Immature natural killer cell (primary cell): Measurements from ENCODE around the gene CAMK2N1. TPM values are rescaled to one million over a fixed set of nuclear protein-coding genes. Genes with fewer than 3 reads are reported as not detected.

Experiments used
- DNase-seq, 3 donors: peaks; one replicate each; pipeline ENCODE4 v3.0.0; 2022; ENCODE audit warnings: mixed read lengths in 1 of 3
- H3K27ac Mint-ChIP-seq, 6 donors: one replicate each; pipeline ENCODE4 v1.8.0; 2020; ENCODE audit warnings: mixed read lengths in 6 of 6, mild to moderate bottlenecking in 5 of 6, inconsistent platforms in 4 of 6, moderate library complexity in 3 of 6
- H3K27me3 Mint-ChIP-seq, 3 donors: one replicate each; pipeline ENCODE4 v1.8.0; 2020 to 2021; ENCODE audit warnings: low read depth in 3 of 3, mild to moderate bottlenecking in 3 of 3, mixed read lengths in 3 of 3, moderate library complexity in 3 of 3, inconsistent platforms in 1 of 3
- H3K36me3 Mint-ChIP-seq, 3 donors: one replicate each; pipeline ENCODE4 v1.8.0; 2020; ENCODE audit warnings: mixed read lengths in 3 of 3, inconsistent platforms in 2 of 3, mild to moderate bottlenecking in 2 of 3
- H3K4me1 Mint-ChIP-seq, 2 donors: one replicate each; pipeline ENCODE4 v1.8.0; 2020; ENCODE audit warnings: inconsistent platforms in 2 of 2, mild to moderate bottlenecking in 2 of 2, mixed read lengths in 2 of 2, moderate library complexity in 1 of 2
- H3K4me3 Mint-ChIP-seq, 5 donors: one replicate each; pipeline ENCODE4 v1.8.0; 2020; ENCODE audit warnings: mild to moderate bottlenecking in 5 of 5, mixed read lengths in 5 of 5, inconsistent platforms in 3 of 5, moderate library complexity in 3 of 5
- H3K9me3 Mint-ChIP-seq, 6 donors: one replicate each; pipeline ENCODE4 v1.8.0; 2020; ENCODE audit warnings: mild to moderate bottlenecking in 6 of 6, mixed read lengths in 6 of 6, inconsistent platforms in 4 of 6, moderate library complexity in 3 of 6
- polyA plus RNA-seq, 3 donors: library from polyadenylated mRNA; unstranded; fragments of 300-500 nt; fragmentation: Illumina TruSeq; gene quantifications; one replicate each; pipeline ENCODE4 v1.2.3, GENCODE V29; 2021

Gene CAMK2N1
- polyA plus RNA-seq, 3 donors from 2014 or later = 0.10 to 0.43 TPM; not detected in 1

- DNase-seq = no peak
- H3K27me3 Mint-ChIP-seq = peaks cover 8 to 12% (median 8%) of the 10 kb centered on the region in 3 donors
- H3K27ac Mint-ChIP-seq = no peak overlapping the region
- H3K9me3 Mint-ChIP-seq = no peaks in the 10 kb centered on the region
- no peaks in the 10 kb centered on the region for H3K36me3 Mint-ChIP-seq
- peaks cover 0 to 8% of the 10 kb centered on the region in 2 donors for H3K4me1 Mint-ChIP-seq
- no peak overlapping the region for H3K4me3 Mint-ChIP-seq
Observed at GRCh38 chr1:20480243-20480944, 5.6 kb downstream of the CAMK2N1 start.

DNA sequence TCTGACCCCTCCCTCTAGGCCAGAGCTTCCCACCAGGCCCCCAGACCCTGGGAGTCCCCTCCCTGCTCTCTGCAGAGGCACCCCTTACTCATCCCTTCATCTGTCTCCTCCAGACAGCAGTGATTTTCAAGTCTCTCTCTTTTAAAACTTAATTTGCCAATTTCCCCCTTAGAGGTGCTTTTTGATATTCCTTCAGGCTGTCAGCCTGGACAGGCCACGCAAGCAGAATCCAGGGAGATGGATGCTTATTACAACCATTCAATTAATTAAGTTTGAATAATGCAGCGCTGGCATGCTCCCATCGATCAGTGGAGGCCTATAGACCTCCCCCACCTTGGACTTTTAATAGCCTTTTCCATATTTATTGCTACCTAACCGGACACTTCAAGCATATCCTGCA is 6.2 kb downstream of the CAMK2N1 start:
- no peak for DNase-seq
- Mint-ChIP-seq H3K36me3 (no peaks in the 10 kb centered on the region), H3K4me3 (no peak overlapping the region), H3K9me3 (no peaks in the 10 kb centered on the region), H3K27ac (no peak overlapping the region), H3K4me1 (peaks cover 0 to 8% of the 10 kb centered on the region in 2 donors), H3K27me3 (peaks cover 8 to 13% (median 12%) of the 10 kb centered on the region in 3 donors)

DNA sequence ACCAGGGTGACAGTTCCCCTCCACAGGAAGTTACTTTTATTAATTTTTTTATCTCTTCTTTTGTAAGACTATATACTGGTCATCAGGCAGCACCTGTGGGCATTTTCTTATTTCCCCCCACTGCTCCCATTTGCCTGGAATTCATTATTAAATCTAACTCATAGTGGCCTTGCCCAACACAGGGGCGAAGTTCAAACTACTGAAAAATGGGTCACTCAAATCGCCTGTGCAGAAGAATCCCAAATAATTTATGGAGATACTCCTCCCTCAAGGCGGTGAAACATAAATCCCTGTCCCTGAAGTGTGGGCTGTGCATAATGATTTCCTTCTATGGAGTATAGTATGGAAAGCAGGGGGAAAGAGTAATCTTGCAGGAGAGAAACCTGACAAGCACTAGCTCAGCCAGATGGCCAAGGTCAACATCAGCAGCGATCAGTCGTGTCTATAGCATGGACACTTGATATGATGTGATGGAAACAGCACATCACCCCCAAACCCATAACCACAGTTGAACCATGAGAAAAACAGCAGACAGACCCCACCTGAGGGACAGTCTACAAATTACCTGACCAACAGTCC is 7.9 kb downstream of the CAMK2N1 start:
- H3K4me1 Mint-ChIP-seq = no peaks in the 10 kb centered on the region
- DNase-seq = no peak
- H3K36me3 Mint-ChIP-seq = no peaks in the 10 kb centered on the region
- H3K27me3 Mint-ChIP-seq = peaks cover 8 to 9% (median 8%) of the 10 kb centered on the region in 3 donors
- H3K9me3 Mint-ChIP-seq = no peaks in the 10 kb centered on the region
- no peak overlapping the region for H3K4me3 Mint-ChIP-seq
- H3K27ac Mint-ChIP-seq = no peak overlapping the region

DNA sequence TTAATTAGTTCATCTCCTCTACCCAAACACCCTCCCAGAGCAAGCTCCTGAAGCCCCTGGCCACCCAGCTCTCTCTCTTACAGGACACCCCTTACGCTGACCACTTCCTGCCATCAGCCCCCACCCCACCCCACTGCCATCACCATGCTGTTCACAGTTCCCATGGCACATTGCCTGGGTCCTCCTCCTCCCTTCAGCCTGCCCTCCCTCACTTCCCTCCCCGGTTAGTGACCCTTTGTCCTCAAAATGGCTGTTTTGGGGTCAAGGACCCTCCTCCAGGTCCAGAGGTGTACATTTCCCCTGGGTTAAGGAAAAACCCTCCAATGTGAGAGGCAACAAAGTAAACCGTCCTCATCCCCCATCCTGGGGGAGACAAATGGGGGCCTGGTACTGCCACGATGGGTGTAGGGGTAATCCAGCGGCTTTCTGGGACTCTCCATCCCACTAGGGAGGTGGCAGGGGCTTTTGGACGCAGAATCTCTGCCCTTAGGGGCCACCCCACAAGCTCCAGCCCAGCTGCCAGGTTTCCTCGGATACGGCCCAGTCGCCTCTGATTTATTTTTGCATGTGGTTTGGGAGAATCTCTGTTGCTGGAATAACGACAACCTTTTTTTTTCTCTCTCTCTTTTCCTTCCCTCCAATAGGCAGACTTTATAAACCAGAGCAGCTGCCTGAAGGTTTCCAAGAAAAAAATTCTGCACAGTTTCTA is 8.5 kb downstream of the CAMK2N1 start:
- Mint-ChIP-seq H3K27me3 (peaks cover 8 to 9% (median 8%) of the 10 kb centered on the region in 3 donors), H3K36me3 (no peaks in the 10 kb centered on the region), H3K4me3 (no peak overlapping the region), H3K4me1 (no peaks in the 10 kb centered on the region), H3K27ac (no peak overlapping the region), H3K9me3 (no peaks in the 10 kb centered on the region)
- no peak for DNase-seq

DNA sequence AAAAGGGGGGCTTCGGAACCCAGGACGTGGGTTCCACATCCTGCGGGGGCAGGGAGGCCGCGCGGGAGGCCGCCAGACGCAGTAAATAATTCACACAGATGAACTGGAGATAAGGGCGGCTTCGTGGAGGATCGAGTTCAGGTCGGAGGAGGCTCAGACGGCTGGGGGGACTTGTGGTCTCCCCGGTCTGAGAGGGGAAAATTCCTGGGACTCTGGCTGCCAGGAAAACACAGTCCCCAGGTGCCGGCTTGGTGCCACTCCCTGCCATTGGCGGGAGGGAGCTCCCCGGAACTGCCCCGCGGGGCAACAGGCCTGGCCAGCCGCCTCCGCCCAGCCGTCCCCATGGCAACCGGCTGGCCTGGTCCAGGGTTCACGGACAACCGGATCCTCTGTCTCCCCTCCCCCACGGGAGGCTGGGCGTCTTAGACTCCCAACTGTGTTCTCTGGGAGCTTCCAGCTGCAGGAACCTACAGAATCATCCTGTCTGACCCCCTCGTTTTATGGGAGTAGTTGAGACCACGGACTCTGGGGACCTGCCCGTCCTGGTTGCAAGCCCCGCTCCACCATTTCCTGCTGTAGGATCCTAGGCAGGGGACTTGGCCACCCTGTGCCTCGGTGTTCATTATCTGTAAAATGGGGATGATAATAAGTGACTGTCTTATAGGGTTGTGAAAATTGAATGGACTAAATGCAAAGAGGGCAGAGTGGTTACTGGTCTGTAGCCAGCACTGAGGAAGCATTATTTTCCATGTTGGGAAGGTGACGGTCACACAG is 9.6 kb downstream of the CAMK2N1 start:
- H3K36me3 Mint-ChIP-seq = no peaks in the 10 kb centered on the region
- no peaks in the 10 kb centered on the region for H3K9me3 Mint-ChIP-seq
- H3K4me1 Mint-ChIP-seq = no peaks in the 10 kb centered on the region
- H3K27ac Mint-ChIP-seq = no peak overlapping the region
- no peak for DNase-seq
- peaks cover 8 to 14% (median 13%) of the 10 kb centered on the region in 3 donors for H3K27me3 Mint-ChIP-seq
- no peak overlapping the region for H3K4me3 Mint-ChIP-seq

- H3K36me3 Mint-ChIP-seq = no peaks in the 10 kb centered on the region
- no peak overlapping the region for H3K4me3 Mint-ChIP-seq
- H3K27ac Mint-ChIP-seq = no peak overlapping the region
- H3K9me3 Mint-ChIP-seq = no peaks in the 10 kb centered on the region
- no peak for DNase-seq
- peaks cover 5 to 14% (median 13%) of the 10 kb centered on the region in 3 donors for H3K27me3 Mint-ChIP-seq
- H3K4me1 Mint-ChIP-seq = no peaks in the 10 kb centered on the region
Observed at GRCh38 chr1:20474996-20475395, 11.0 kb downstream of the CAMK2N1 start.

- H3K9me3 Mint-ChIP-seq = no peaks in the 10 kb centered on the region
- H3K27ac Mint-ChIP-seq = no peak overlapping the region
- no peaks in the 10 kb centered on the region for H3K4me1 Mint-ChIP-seq
- H3K27me3 Mint-ChIP-seq = peaks cover 5 to 14% (median 14%) of the 10 kb centered on the region in 3 donors
- DNase-seq = no peak
- no peaks in the 10 kb centered on the region for H3K36me3 Mint-ChIP-seq
- no peak overlapping the region for H3K4me3 Mint-ChIP-seq
Observed at GRCh38 chr1:20474333-20474975, 11.6 kb downstream of the CAMK2N1 start.

GRCh38 chr1:20473894-20474293 is 12.1 kb downstream of the CAMK2N1 start:
- no peak overlapping the region for H3K4me3 Mint-ChIP-seq
- H3K27ac Mint-ChIP-seq = no peak overlapping the region
- no peaks in the 10 kb centered on the region for H3K4me1 Mint-ChIP-seq
- DNase-seq = no peak
- no peaks in the 10 kb centered on the region for H3K36me3 Mint-ChIP-seq
- H3K9me3 Mint-ChIP-seq = no peaks in the 10 kb centered on the region
- H3K27me3 Mint-ChIP-seq = peaks cover 5 to 15% (median 14%) of the 10 kb centered on the region in 3 donors

GRCh38 chr1:20472860-20473711 is 12.9 kb downstream of the CAMK2N1 start:
- no peak for DNase-seq
- Mint-ChIP-seq H3K36me3 (no peaks in the 10 kb centered on the region), H3K27me3 (peaks cover 5 to 12% (median 12%) of the 10 kb centered on the region in 3 donors), H3K4me1 (no peaks in the 10 kb centered on the region), H3K4me3 (no peak overlapping the region), H3K27ac (no peak overlapping the region), H3K9me3 (no peaks in the 10 kb centered on the region)

DNA sequence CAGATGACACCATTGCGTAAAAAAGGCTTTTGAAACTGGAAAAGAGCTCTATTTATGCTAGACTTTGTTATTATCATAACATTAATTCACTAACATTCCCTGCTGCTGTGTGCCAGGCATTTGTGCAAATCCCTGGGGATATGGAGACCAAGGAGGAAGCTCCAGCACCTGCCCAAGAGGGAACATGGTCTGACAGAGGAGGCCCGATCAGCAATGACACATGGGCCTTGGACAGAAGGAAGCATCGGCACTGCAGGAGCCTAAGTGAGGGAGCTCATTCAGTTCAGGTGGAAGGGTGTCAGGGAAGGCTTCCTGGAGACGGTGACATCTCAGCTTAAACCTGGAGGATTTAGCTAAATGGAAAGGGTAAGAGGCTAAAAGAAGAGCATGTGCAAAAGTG is 13.9 kb downstream of the CAMK2N1 start:
- Mint-ChIP-seq H3K27ac (no peak overlapping the region), H3K4me3 (no peak overlapping the region)

GRCh38 chr1:20470194-20470593 is 15.8 kb downstream of the CAMK2N1 start:
- Mint-ChIP-seq H3K9me3 (peaks cover 0 to 1% (median 0%) of the 10 kb centered on the region in 6 donors), H3K4me3 (no peak overlapping the region), H3K4me1 (no peaks in the 10 kb centered on the region), H3K27ac (no peak overlapping the region), H3K36me3 (no peaks in the 10 kb centered on the region), H3K27me3 (peaks cover 9 to 12% (median 10%) of the 10 kb centered on the region in 3 donors)
- DNase-seq = no peak

More for the DNA sequence above, 13.9 kb downstream of the CAMK2N1 start:
- H3K27me3 Mint-ChIP-seq = peaks cover 6 to 12% (median 12%) of the 10 kb centered on the region in 3 donors
- H3K36me3 Mint-ChIP-seq = no peaks in the 10 kb centered on the region
- DNase-seq = no peak
- no peaks in the 10 kb centered on the region for H3K9me3 Mint-ChIP-seq
- H3K4me1 Mint-ChIP-seq = no peaks in the 10 kb centered on the region

DNA sequence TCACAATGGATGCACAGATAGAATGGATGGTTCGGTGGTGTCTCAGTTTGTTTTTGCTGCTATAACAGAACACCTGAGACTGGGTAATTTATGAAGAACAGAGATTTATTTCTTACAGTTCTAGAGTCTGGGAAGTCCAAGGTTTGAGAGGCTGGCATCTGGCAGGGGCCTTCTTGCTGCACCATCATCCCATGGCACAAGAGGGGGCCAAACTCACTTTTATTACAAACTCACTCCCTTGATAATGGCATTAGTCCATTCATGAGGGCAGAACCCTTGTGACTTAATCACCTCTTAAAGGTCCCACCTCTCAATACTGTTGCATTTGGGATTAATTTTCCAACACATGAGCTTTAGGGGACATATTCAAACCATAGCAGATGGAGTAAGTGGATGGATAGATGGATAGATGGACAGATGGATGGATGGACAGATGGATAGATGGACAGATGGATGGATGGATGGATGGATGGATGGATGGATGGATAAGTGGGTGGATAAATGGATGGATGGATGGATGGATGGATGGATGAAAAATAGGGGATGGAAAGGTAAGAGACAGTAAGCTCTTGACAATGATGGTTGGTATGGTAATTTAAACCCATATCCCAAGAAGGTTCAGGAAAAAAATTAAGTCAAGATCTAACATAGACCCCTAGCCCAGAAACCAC is 16.5 kb downstream of the CAMK2N1 start:
- H3K9me3 Mint-ChIP-seq = peaks cover 0 to 1% (median 0%) of the 10 kb centered on the region in 6 donors
- no peaks in the 10 kb centered on the region for H3K36me3 Mint-ChIP-seq
- no peak overlapping the region for H3K27ac Mint-ChIP-seq
- H3K27me3 Mint-ChIP-seq = peaks cover 5 to 11% (median 9%) of the 10 kb centered on the region in 3 donors
- H3K4me3 Mint-ChIP-seq = no peak overlapping the region
- DNase-seq = no peak
- no peaks in the 10 kb centered on the region for H3K4me1 Mint-ChIP-seq
